HG03280 (cell line): ENCODE results near the gene PLCG2.
"Not testable (repeated sequence)": the region's sequence is repeated elsewhere in the genome, so short reads cannot be mapped to it uniquely, and the experiment has no call there.

ENCODE experiments used
- ATAC-seq: cut with Tn5 transposase; IDR thresholded peaks from one replicate; pipeline ENCODE4 v1.9.1; 2021; ENCODE audit warnings: mild to moderate bottlenecking, moderate library complexity; ENCODE audit not compliant: unreplicated experiment

Gene PLCG2

DNA sequence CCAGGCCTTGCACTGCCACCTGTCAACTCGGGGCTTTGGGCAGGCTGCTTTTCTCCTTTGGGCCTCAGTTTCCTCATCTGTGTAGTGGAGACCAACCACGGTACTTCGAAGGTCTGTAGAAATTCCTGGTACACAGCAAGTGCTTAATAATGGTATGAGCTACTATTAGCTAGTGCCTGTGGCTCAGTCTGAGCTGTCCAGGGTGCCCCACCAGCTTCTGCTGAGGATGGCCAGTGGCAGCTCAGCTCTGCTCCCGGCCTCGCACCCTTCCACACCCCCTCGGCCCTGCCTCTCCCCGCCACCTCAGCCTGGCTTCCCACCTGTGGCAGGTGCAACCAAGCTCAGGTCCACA is 26.2 kb upstream of the PLCG2 start:
- no peak for ATAC-seq

DNA sequence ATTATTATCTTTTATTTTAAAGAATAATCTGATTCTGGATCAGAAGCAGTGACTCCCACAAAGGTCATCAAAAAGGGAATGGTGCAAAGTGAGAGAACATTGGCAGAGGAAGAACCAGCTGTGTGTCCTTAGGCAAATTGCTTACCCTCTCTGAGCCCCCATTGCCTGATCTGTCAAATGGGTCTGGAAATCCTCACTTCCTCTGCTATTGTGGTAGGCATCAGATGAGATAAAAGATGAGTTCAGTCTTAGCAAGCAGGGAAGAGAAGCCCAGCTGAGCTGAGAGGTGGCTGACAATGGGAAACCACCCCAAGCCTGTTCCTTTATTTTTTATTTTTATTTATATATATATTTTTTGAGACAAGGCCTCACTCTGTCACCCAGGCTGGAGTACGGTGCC is 24.2 kb upstream of the PLCG2 start:
- no peak for ATAC-seq

DNA sequence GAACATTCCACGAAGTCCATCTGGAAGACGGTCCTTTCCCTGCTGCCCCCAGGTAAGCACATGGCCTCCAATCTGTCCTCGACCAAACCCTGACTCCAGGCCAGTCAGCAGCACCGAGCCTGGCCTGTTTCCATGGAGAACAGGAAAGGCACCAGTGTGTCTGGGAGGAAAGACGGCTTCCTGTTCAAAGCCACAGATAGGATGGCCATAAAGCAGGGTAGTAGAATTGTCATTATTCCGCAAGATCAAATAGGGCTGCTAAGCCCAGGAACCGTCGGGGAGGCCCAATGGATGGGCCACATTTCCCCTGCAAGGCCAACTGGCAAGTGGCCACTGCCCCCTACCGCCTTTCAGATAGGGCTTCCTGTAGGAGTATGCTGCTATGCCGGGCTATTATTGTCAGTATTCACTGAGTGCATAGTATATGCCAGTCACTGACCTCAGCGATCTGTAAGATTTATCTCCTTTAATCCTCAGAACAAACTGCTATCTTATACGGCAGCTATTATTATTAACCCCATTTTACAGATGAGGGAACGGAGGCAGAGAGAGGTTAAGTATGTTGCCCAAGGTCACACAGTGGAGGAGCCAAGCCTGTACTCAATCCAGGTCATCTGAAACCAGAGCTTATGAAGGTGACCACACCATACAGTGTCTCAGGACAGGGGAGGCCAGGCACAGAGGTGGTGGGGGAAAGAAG is 23.0 kb upstream of the PLCG2 start:
- no peak for ATAC-seq

DNA sequence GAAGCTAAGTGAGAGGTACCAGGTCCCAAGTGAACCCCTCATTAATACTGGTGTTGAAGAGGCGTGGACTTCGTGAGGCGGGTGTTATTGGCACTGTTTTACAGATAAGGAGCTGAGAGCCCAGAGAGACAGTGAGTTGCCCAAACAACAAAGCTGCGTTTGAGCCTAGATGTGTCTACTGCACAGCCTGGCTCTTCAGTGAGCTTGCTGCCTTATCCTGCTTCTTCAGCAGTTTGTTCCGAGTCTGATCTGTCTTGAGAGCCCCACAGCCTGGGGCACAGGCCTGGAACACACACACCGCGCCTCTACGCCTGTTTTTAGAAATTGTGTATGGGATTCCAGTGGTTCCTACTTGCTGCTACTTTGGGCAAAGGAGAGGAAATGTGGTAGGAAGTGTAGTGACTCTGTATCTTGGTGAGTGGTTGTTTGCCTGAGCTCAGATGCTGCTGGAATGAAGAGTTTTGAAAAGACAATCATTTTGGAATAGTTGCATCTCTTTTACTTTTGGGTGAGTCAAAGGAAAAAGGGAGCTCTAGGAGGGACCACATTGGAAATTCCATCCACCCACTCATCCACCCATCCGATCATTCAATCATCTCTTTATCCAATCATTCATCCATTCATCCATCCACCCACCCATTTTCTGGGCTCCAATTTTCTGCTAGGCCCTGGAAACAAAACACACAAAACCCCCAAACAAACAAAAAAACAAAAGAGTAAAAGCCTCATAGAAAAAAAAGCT is 22.3 kb upstream of the PLCG2 start:
- ATAC-seq, result no peak

DNA sequence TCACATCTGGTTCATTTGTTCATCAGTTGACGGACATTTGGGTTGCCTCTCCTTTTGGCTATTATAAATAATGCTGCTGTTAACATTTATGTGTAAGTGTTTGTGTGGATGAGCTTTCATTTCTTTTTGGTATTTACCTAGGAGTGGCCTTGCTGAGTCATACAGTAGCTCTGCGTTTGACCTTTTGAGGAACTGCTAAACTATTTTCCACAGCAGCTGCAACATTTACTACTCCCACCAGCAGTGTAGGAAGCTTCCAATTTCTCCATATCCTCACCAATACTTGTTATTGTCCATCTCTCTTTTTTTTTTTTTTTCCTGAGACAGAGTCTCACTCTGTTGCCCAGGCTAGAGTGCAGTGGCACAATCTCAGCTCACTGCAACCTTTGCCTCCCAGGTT is 20.7 kb upstream of the PLCG2 start:
- no peak for ATAC-seq

DNA sequence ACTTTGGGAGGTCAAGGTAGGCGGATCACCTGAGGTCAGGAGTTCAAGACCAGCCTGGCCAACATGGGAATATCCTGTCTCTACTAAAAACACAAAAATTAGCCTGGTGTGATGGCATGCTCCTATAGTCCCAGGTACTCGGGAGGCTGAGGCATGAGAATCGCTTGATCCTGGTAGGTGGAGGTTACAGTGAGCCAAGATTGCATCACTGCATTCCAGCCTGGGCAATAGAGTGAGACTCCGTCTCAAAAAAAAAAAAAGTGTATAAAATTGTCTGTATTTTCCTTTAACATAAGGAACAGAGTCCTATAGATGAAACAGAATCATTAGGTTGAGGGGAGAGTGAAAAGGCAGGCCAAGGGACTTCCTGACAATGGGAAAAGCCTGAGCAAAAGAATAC is 16.8 kb upstream of the PLCG2 start:
- not testable (repeated sequence) for ATAC-seq

DNA sequence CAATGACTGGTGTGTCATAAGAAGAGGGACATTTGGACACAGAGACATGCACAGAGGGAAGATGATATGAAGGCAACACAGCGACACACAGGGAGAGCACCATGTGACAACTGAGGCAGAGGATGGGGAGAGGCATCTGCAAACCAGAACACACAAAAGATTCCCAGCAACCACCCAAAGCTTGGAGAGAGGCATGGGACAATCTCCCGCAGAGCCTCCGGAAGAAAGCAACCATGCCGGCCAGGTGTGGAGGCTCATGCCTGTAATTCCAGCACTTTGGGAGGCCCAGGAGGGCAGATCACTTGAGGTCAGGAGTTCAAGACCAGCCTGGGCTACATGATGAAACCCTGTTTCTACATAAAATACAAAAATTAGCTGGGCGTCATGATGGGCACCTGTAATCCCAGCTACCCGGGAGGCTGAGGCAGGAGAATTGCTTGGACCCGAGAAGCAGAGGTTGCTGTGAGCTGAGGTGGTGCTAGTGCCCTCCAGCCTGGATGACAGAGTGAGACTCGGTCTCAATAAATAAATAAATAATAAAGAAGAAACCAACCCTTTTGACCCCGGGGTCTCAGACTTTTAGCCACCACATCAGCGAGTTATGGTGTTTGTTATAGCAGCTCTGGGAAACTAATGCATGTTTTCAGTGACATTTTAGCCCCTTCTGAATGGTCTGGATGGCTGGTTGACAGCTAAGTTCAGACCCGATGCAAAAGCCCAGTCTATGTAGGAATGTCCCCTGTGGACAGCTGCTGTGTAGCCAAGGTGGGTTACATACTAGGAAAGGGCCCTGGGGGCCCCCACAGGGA is 13.8 kb upstream of the PLCG2 start:
- no peak for ATAC-seq

DNA sequence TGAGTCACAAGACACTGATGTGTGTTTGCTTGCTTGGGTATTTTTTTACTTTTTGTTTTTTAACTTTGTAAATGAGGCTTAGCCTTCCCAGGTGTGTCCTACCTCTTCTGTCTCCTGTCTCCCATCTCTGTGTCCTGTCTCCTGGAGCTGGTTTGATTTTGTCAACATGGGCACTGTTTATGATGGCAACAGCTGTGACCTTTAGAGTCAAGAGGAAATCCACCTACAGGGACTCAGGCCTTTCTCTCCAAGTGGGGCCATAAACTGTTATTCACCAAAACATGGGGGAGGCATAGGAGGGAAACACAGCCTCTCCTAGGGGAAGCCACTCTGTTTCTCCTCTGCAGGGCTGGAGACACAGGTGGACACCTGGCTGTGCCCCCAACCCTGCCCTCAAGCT is 13.1 kb upstream of the PLCG2 start:
- no peak for ATAC-seq

DNA sequence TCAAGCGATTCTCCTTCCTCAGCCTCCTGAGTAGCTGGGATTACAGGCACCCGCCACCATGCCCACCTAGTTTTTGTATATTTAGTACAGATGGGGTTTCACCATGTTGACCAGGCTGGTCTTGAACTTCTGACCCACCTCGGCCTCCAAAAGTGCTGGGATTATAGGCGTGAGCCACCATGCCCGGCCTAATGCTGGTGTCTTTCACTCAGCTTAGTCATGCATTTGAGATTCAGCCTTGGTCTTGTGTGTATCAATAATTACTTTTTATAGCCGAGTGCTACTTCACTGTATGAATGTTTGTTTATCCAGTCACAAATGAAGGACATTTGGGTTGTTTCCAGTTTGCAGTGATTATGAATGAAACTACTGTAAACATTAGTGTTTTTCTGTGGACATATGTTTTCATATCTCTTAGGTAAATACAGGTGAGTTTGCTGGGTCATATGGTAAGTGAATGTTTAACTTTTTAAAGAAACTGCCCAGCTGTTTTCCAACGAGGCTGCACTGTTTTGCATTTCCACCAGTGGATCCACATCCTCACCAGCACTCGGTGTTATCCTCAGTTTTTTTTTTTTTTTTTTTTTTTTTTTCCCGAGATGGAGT is 11.0 kb upstream of the PLCG2 start:
- no peak for ATAC-seq

DNA sequence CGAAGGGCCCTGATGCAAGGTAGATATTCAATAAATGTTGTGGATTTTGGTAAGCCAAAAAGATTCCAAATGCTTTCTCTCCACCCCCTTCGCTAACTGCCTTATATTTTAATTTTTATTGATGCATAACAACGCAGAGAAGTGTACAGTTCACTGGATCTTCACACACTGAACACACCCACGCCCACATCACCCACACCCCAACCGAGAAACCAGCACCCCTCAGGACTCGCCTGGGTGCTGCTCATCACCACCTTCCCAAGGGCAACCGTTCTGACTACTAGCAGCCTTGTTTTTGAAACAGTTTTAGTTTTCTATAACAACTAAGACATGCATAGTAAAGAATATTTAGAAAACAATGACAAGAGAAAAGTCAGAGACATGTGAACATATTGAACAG is 9.1 kb upstream of the PLCG2 start:
- no peak for ATAC-seq

DNA sequence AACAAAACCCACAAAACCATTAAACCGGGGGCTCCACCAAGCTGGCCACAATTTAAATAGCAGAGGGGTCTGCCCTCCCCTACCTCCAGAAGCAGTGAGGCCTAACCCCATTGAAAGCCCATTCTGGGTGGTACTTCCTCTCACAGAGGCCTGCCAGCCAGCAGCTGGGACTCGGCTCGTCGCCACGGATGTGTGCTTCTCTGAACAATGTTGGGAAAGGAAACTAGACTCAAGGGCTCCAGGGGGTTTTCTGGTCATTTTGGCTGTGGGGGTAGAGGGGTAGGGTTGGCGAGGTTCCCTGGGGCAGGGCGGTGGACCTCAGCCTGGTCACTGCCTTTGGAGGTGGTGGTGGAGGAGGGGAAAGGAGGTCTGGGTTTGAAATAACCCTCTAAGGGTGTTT is 4.7 kb upstream of the PLCG2 start:
- ATAC-seq, result no peak

DNA sequence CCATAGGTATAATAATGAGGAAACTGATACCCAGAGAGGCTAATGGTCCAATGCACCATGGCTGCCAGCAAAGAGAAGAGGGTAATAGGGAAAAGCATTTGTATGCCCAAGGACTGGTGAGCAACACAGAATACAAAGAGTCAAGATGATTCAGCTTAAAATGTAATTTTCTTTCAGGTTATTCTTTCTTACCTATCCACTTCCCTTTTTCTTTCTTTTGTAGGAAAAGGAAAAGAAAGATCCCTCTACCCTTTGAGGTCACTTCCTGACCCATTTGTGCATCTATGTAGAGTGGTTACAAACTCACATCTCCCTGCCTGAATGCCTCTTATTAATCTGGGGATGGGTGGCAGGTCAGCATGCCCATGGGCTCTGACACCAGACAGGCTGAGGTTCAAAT is 3.5 kb upstream of the PLCG2 start:
- no peak for ATAC-seq

DNA sequence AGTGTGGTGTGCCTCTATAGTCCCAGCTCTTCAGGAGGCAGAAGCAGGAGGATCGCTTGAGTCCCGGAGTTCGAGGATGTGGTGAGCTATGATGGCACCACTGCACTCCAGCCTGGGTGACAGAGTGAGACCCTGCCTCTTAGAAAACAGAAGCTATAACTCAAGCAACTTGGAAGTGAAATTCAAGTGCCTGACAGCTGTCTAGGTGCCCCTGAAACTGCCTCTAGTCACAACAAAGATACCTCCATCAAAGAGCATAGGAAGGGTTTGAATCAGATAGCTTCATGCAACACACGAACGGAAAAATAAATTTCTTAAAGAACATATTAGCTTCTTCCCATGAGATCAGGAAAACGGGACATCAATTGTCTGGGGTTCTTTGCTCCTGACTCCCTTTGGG is 860 bp upstream of the PLCG2 start:
- no peak for ATAC-seq

DNA sequence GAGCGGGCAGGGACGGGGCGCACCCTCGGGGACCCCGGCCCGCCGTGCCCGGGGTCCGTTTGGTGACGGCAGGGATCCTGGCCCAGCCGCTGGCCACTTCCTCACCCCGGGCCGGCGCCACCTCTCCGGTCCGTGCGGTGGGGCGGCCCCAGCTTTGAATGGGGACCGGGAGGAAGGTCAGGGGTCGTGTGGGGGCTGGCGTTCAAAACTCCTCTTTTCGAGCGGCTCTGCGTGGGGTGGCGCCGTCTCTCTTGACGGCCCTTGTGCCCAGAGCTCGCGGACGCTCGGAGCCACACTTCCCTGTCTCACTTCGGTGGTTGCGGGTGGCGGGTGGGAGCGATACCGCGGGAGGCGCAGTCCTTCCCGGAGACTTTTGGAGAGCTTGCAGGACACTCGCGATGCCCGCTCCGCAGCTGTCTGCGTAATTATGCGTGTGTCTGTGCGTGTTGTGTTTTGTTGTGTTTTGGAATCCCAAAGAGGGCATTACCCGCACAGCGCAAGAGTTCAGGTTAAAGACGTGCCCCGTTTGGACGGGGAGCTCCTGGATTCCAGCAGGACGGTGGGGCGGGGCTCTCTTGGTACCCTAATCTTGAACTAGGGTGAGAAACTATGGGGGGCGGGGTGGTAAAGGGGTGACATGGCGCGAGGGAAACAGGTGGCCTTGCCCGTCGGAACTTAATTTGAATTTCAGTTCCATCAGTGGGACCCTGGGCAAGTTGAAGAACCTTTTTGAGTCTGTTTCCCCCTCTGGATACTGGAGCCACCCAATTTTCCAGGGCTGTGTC is 637 bp downstream of the PLCG2 start:
- ATAC-seq, result peak; percentile 14

DNA sequence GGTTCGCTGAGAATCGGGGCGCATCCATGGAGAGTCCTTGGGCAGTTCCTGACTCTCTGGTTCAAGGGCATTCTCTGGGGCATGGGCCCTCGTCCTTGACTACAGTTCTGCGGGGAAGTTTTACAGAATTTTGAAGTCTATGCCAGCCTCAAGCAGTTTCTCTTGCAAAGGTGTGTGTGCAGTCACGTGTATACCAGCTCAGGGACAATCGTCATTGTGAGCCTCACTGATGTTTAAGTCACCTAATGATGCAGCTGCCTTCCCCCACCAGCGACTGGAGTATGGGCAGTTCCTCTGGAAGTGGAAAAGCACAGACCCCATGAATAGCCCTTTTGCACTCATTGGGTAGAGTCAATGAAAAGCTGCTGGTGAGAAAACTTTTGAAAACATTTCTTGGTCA is 1.3 kb downstream of the PLCG2 start:
- no peak for ATAC-seq

DNA sequence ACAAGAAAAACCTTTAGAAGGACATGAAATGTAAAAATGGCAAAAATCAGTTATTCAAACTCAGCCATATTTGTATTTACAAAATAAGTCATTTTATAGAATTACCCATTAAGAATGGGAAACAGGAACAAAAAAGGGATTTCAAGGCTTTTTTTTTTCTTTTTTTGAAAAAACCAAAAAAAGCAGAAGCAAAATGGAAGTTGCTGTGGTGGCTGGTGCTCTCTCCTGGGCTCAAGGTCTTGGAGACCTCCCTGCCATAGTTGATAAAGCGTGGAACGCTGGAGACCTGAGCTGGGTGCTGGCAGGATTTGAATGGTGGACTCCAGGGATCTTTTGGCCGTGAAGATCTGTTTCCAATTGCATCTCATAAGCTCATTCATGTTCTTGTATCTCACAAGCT is 3.1 kb downstream of the PLCG2 start:
- no peak for ATAC-seq

DNA sequence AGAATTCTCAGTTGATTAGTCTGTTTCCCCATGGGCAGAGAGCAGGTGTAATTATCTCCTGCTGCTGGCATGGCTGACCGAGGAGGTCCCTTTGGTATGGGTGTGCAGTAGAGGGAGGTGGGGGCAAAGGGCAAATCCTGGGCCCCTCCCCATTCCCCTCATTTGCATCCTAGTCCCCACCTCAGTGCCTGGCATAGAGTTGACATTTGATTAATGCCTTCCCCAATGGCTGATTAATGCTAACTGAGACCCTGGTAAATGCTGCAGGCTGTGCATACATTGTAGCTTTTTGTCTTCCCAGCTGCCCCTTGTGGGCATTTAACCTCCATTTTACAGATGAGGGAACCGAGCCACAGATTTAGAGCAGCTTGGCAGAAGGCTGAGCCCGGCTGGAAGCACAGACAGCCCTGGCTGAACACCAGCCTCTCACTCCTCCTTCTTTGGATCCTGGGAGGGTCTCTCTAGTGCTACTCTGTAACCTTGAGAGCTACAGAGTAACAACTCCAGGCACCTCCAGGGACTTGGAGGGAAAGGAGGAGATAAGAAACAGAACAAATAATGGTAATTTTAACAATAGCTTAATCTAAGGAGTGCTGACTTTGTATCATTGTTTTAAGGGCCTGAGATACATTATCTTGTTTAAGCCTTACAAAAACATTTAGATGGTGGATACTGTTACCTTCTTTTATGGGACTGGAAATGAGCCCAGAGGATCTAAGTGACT is 5.1 kb downstream of the PLCG2 start:
- ATAC-seq, result peak; percentile 38

DNA sequence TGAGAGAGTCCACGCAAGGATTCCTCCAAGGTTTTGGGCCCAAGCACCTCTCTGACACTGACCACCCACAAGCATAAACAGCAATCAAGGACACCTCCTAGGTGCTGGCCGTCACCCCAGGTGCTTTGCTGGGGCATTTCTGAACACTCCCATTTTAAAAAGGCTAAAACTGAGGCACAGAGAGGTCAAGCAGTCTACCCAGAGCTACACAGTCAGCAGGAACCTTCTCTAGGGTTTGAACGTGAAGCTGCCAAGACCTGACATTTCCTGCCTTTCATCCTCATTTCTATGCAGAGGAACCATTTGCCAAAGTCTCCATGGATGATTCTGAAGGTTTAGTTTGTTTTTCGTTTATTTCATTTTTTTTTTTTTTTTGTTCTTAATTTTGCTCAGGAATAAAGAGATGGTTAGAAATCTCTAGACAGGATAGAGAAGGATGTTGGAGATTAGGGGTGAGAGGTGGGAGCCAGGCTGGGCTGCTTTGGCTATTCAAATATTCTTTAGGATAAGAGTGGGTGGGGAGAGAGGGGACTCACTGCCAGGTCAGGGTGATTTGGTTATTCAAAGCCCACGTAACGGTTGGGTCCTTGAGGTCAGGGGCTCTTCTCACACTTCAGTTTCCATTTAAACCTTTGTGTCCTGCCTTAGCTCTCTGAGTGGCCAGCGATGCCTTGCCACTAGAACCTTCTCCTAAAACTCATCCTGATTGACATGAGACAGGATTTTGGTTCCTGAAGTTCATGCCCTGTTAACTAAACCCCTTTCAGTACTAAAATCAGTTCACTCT is 6.2 kb downstream of the PLCG2 start:
- ATAC-seq, result no peak

DNA sequence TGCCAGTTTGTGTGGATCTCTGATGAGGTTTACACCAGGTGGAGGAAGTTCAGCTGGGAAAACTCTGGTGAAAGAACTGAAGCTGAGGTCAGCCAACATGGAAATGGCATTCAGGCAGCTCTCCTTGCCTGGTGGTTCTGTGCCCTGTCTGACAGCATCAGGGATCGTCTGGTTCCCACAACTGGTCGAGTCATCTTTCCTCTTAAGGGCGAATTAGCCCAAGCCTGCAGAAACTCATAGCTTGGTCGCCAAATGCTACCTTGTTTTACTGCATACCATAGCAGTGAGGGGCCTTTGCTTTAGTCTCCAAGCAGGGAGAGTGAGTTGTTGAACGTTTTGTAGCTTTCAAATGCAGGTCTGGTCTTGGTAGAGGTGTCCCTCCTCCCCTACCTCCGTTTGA is 7.2 kb downstream of the PLCG2 start:
- no peak for ATAC-seq
